ENCODE results near the gene CASZ1. TPM values are rescaled to one million over a fixed set of nuclear protein-coding genes. Genes with fewer than 3 reads are reported as not detected.

The CASZ1 gene
- polyA plus RNA-seq, 1 experiment: 0.06 TPM

- POLR2A ChIA-PET: no interaction called here
- H3K4me3 ChIP-seq (ENCODE audit: low read depth, low read length): no peak overlapping the region
- no peak for DNase-seq (ENCODE audit: low read depth, low spot score)
- H3K9me3 ChIP-seq (ENCODE audit: control insufficient read depth, insufficient read depth, low read length): peaks cover 4% of the 10 kb centered on the region; the same call in 1 of the 2 replicates
- H3K27ac ChIP-seq (ENCODE audit: low read depth, low read length): no peak overlapping the region
- H3K27me3 ChIP-seq (ENCODE audit: control insufficient read depth, insufficient read depth, low read length): peaks cover 80% of the 10 kb centered on the region
- no peak for TF ChIP-seq CTCF (IDR thresholded peaks at IDR 0.05; ENCODE audit: low read depth, low read length)
- CTCF ChIA-PET: no interaction called here
Observed at GRCh38 chr1:10784998-10785727, 11.3 kb downstream of the CASZ1 start.

- no peak for TF ChIP-seq CTCF (IDR thresholded peaks at IDR 0.05; ENCODE audit: low read depth, low read length)
- H3K9me3 ChIP-seq (ENCODE audit: control insufficient read depth, insufficient read depth, low read length): peaks cover 4% of the 10 kb centered on the region; the same call in 1 of the 2 replicates
- no peak overlapping the region for H3K4me3 ChIP-seq (ENCODE audit: low read depth, low read length)
- DNase-seq (ENCODE audit: low read depth, low spot score): no peak
- ChIA-PET CTCF (interaction anchor here (0.7 kb wide), 1 partner anchor 275 kb away, joined by 6 read pairs; no protein-coding TSS in a partner anchor), POLR2A (no interaction called here)
- H3K27ac ChIP-seq (ENCODE audit: low read depth, low read length): no peak overlapping the region
- peaks cover 64% of the 10 kb centered on the region for H3K27me3 ChIP-seq (ENCODE audit: control insufficient read depth, insufficient read depth, low read length)
Observed at GRCh38 chr1:10782491-10783244, 13.8 kb downstream of the CASZ1 start.

GRCh38 chr1:10781137-10781536, 15.3 kb downstream of the CASZ1 start:
- CTCF ChIA-PET: no interaction called here
- DNase-seq (ENCODE audit: low read depth, low spot score): no peak
- H3K9me3 ChIP-seq (ENCODE audit: control insufficient read depth, insufficient read depth, low read length): peaks cover 4% of the 10 kb centered on the region; the same call in 1 of the 2 replicates
- peaks cover 54% of the 10 kb centered on the region for H3K27me3 ChIP-seq (ENCODE audit: control insufficient read depth, insufficient read depth, low read length)
- no peak for TF ChIP-seq CTCF (IDR thresholded peaks at IDR 0.05; ENCODE audit: low read depth, low read length)
- POLR2A ChIA-PET: no interaction called here
- H3K27ac ChIP-seq (ENCODE audit: low read depth, low read length): no peak overlapping the region
- H3K4me3 ChIP-seq (ENCODE audit: low read depth, low read length): no peak overlapping the region

GRCh38 chr1:10779841-10780240, 16.6 kb downstream of the CASZ1 start:
- POLR2A ChIA-PET: no interaction called here
- Histone ChIP-seq H3K9me3 (ENCODE audit: control insufficient read depth, insufficient read depth, low read length) (peaks cover 4% of the 10 kb centered on the region; the same call in 1 of the 2 replicates), H3K4me3 (ENCODE audit: low read depth, low read length) (no peak overlapping the region), H3K27me3 (ENCODE audit: control insufficient read depth, insufficient read depth, low read length) (peaks cover 55% of the 10 kb centered on the region), H3K27ac (ENCODE audit: low read depth, low read length) (no peak overlapping the region)
- DNase-seq (ENCODE audit: low read depth, low spot score): no peak
- CTCF ChIA-PET: no interaction called here
- TF ChIP-seq CTCF (IDR thresholded peaks at IDR 0.05; ENCODE audit: low read depth, low read length): no peak

- CTCF ChIA-PET: interaction anchor here (0.7 kb wide), 1 partner anchor 9 kb away, joined by 3 read pairs; no protein-coding TSS in a partner anchor
- no peak overlapping the region for H3K4me3 ChIP-seq (ENCODE audit: low read depth, low read length)
- H3K27ac ChIP-seq (ENCODE audit: low read depth, low read length): no peak overlapping the region
- peaks cover 4% of the 10 kb centered on the region; the same call in 1 of the 2 replicates for H3K9me3 ChIP-seq (ENCODE audit: control insufficient read depth, insufficient read depth, low read length)
- peaks cover 54% of the 10 kb centered on the region for H3K27me3 ChIP-seq (ENCODE audit: control insufficient read depth, insufficient read depth, low read length)
- POLR2A ChIA-PET: no interaction called here
- TF ChIP-seq CTCF (IDR thresholded peaks at IDR 0.05; ENCODE audit: low read depth, low read length): no peak
- DNase-seq (ENCODE audit: low read depth, low spot score): no peak
Observed at GRCh38 chr1:10779201-10779600, 17.2 kb downstream of the CASZ1 start.
